Panc1 (cell line): ENCODE results near the gene ITGA2B. TPM values are rescaled to one million over a fixed set of nuclear protein-coding genes. Genes with fewer than 3 reads are reported as not detected.

Experiments used
- ATAC-seq: fragments of 200-7000 bp; cut with Tn5 transposase; 2 replicates; pipeline ENCODE4 v1.9.1; 2020; ENCODE audit warnings: mild to moderate bottlenecking, moderate library complexity
- BruUV-seq: library from RNA; stranded (reverse); fragments of 400-500 nt; replicated peaks from 2 replicates; lab custom pipeline; 2021; lab: Mats Ljungman, UMichigan
- CTCF ChIA-PET: fragments of 300-600 bp; sonication (Branson Sonifier 250); formaldehyde crosslinking; loops from one replicate; lab custom pipeline; 2022; ENCODE audit warnings: antibody characterized with exemption; lab: Charles Lee
- POLR2A ChIA-PET: fragments of 300-600 bp; sonication (Branson Sonifier 250); formaldehyde crosslinking; loops from one replicate; lab custom pipeline; 2022; ENCODE audit warnings: antibody characterized with exemption; lab: Charles Lee
- DNase-seq: peaks from one replicate; pipeline ENCODE4 v3.0.0-alpha.2; 2010; ENCODE audit warnings: low read depth, low spot score
- H3K27ac ChIP-seq: 2 replicates; pipeline ENCODE4 v1.5.1; 2011; ENCODE audit warnings: mild to moderate bottlenecking, low read length, inconsistent platforms
- H3K27me3 ChIP-seq: fragments of 200-500 bp; sonication (Bioruptor generic); 2 replicates; pipeline ENCODE4 v1.6.0; 2014; ENCODE audit warnings: low read length, inconsistent platforms; ENCODE audit not compliant: control insufficient read depth, insufficient read depth
- H3K36me3 ChIP-seq: fragments of 200-500 bp; sonication (Bioruptor generic); 2 replicates; pipeline ENCODE4 v1.5.1; 2014; ENCODE audit warnings: inconsistent platforms, mild to moderate bottlenecking, low read length, moderate library complexity; ENCODE audit not compliant: control insufficient read depth, insufficient read depth
- H3K4me1 ChIP-seq: 2 replicates; pipeline ENCODE4 v1.5.1; 2011; ENCODE audit warnings: inconsistent platforms, mild to moderate bottlenecking, low read length, moderate library complexity; ENCODE audit not compliant: control insufficient read depth, insufficient read depth
- H3K4me3 ChIP-seq, 2 experiments: 2 replicates each; pipeline ENCODE4 v1.5.1; 2011 to 2012; ENCODE audit warnings: low read depth in 2 of 2, low read length in 2 of 2, mild to moderate bottlenecking in 2 of 2, inconsistent platforms in 1 of 2, moderate library complexity in 1 of 2
- H3K9me3 ChIP-seq: fragments of 200-500 bp; sonication (Bioruptor generic); 2 replicates; pipeline ENCODE4 v1.5.1; 2014; ENCODE audit warnings: low read depth, mild to moderate bottlenecking, inconsistent platforms, low read length, moderate library complexity; ENCODE audit not compliant: control insufficient read depth, insufficient read depth
- POLR2AphosphoS5 ChIP-seq: IDR thresholded peaks from 2 replicates; pipeline ENCODE4 v1.6.1; 2012; ENCODE audit warnings: mild to moderate bottlenecking, low read depth, low read length, moderate library complexity
- SIN3A ChIP-seq: IDR thresholded peaks from 2 replicates; pipeline ENCODE4 v1.6.1; 2012; ENCODE audit warnings: low read depth, mild to moderate bottlenecking, low read length, moderate library complexity, borderline replicate concordance; ENCODE audit not compliant: insufficient read depth
- TCF7L2 ChIP-seq: IDR thresholded peaks from 2 replicates; pipeline ENCODE4 v1.6.1; 2011; ENCODE audit warnings: mild to moderate bottlenecking, low read depth, low read length, inconsistent platforms
- in situ Hi-C: cut with HindIII; loops from 2 replicates; pipeline ENCODE4 v1.10.0; 2016; ENCODE audit warnings: low sequenced_read_pairs, low pct_unique_long_range_greater_than_20kb
- intact Hi-C: fragments of 100-400 bp; cut with micrococcal nuclease; formaldehyde crosslinking; loops from one replicate; pipeline ENCODE4 v1.10.0; 2022; ENCODE audit not compliant: unreplicated experiment
- total RNA-seq: library from RNA; stranded (reverse); gene quantifications from one replicate; pipeline ENCODE4 v1.2.1, GENCODE V29; 2021; ENCODE audit not compliant: unreplicated experiment
- TF ChIP-seq, protein P1 (sequence below): fragments of 450-650 bp; IDR thresholded peaks from 2 replicates; pipeline ENCODE4 v1.5.1; 2017; ENCODE audit warnings: mild to moderate bottlenecking
- TF ChIP-seq, protein P2 (sequence below), 2 experiments: IDR thresholded peaks; 2 replicates each; pipeline ENCODE4 v1.6.1; 2011 to 2012; ENCODE audit warnings: low read depth in 2 of 2, control low read depth in 1 of 2, low read length in 1 of 2, mild to moderate bottlenecking in 1 of 2, moderate library complexity in 1 of 2; ENCODE audit not compliant: insufficient read depth in 1 of 2

ITGA2B gene
- total RNA-seq, 1 experiment from 2014 or later, result 2.4 TPM

DNA sequence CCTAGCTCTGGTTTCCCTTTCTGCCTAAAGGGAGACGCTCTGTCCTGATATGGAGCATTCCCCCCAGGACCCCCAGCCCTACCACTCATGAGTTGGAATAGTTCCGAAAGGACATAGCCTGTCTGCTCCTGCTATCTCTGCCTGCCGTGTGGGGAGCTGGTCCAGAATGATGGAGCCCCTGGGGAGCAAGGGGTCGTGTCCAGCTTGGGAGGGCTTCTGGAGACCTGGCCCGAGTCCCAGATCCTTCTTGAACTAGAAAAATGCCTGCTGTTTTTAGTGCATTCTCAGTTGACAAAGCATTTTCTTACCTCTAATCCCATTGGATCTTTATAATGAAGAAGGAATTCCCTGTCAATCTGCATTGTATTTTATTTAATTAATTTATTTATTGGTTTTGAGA, 53.5 kb downstream of the ITGA2B start:
- TF ChIP-seq, protein P1, sequence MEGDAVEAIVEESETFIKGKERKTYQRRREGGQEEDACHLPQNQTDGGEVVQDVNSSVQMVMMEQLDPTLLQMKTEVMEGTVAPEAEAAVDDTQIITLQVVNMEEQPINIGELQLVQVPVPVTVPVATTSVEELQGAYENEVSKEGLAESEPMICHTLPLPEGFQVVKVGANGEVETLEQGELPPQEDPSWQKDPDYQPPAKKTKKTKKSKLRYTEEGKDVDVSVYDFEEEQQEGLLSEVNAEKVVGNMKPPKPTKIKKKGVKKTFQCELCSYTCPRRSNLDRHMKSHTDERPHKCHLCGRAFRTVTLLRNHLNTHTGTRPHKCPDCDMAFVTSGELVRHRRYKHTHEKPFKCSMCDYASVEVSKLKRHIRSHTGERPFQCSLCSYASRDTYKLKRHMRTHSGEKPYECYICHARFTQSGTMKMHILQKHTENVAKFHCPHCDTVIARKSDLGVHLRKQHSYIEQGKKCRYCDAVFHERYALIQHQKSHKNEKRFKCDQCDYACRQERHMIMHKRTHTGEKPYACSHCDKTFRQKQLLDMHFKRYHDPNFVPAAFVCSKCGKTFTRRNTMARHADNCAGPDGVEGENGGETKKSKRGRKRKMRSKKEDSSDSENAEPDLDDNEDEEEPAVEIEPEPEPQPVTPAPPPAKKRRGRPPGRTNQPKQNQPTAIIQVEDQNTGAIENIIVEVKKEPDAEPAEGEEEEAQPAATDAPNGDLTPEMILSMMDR, result no peak
- TF ChIP-seq SIN3A (no peak), POLR2AphosphoS5 (no peak), TCF7L2 (no peak)
- TF ChIP-seq, protein P2, sequence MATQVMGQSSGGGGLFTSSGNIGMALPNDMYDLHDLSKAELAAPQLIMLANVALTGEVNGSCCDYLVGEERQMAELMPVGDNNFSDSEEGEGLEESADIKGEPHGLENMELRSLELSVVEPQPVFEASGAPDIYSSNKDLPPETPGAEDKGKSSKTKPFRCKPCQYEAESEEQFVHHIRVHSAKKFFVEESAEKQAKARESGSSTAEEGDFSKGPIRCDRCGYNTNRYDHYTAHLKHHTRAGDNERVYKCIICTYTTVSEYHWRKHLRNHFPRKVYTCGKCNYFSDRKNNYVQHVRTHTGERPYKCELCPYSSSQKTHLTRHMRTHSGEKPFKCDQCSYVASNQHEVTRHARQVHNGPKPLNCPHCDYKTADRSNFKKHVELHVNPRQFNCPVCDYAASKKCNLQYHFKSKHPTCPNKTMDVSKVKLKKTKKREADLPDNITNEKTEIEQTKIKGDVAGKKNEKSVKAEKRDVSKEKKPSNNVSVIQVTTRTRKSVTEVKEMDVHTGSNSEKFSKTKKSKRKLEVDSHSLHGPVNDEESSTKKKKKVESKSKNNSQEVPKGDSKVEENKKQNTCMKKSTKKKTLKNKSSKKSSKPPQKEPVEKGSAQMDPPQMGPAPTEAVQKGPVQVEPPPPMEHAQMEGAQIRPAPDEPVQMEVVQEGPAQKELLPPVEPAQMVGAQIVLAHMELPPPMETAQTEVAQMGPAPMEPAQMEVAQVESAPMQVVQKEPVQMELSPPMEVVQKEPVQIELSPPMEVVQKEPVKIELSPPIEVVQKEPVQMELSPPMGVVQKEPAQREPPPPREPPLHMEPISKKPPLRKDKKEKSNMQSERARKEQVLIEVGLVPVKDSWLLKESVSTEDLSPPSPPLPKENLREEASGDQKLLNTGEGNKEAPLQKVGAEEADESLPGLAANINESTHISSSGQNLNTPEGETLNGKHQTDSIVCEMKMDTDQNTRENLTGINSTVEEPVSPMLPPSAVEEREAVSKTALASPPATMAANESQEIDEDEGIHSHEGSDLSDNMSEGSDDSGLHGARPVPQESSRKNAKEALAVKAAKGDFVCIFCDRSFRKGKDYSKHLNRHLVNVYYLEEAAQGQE (IDR thresholded peaks at IDR 0.05; ENCODE audit: insufficient read depth in 1 of 2, low read depth in 2 of 2, low read length in 1 of 2), result no peak
- H3K36me3 ChIP-seq, result no peaks in the 10 kb centered on the region
- ChIA-PET POLR2A (interaction anchor here (0.6 kb wide), 1 partner anchor 11 kb away, joined by 6 read pairs; no protein-coding TSS in a partner anchor), CTCF (no interaction called here)
- H3K4me3 ChIP-seq, result no peak overlapping the region
- H3K27ac ChIP-seq, result no peak overlapping the region
- intact Hi-C loops, result no loop called here
- no peaks in the 10 kb centered on the region for H3K4me1 ChIP-seq
- ATAC-seq, result no peak
- H3K27me3 ChIP-seq, result no peaks in the 10 kb centered on the region
- in situ Hi-C loops, result no loop called here
- BruUV-seq, result no TSS peak
- no peak for DNase-seq
- H3K9me3 ChIP-seq, result no peaks in the 10 kb centered on the region

DNA sequence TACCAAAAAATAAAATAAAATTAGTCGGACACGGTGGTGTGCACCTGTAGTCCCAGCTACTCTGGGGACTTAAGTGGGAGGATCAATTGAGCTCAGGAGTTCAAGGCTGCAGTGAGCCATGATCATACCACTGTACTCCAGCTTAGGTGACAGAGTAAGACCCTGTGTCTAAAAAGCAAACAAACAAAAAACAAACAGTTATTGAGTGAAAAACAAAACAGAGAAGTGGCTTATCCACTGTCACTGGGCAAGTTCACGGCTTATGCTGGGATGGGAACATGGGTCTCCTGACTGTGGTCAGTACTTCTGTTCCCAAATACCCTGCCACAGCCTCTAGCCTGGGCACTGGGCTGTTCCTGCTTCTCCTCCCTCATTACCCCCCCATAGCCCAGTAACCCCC, 53.9 kb downstream of the ITGA2B start:
- Histone ChIP-seq H3K4me1 (no peaks in the 10 kb centered on the region), H3K27me3 (no peaks in the 10 kb centered on the region), H3K36me3 (no peaks in the 10 kb centered on the region), H3K9me3 (no peaks in the 10 kb centered on the region), H3K27ac (no peak overlapping the region), H3K4me3 (no peak overlapping the region)
- intact Hi-C loops, result no loop called here
- ChIA-PET POLR2A (interaction anchor here (0.6 kb wide), 1 partner anchor 11 kb away, joined by 6 read pairs; no protein-coding TSS in a partner anchor), CTCF (no interaction called here)
- in situ Hi-C loops, result no loop called here
- TF ChIP-seq, protein P1, result no peak
- TF ChIP-seq, protein P2 (IDR thresholded peaks at IDR 0.05; ENCODE audit: insufficient read depth in 1 of 2, low read depth in 2 of 2, low read length in 1 of 2), result no peak
- no peak for TF ChIP-seq POLR2AphosphoS5
- TF ChIP-seq SIN3A, result no peak
- TF ChIP-seq TCF7L2, result no peak
- no TSS peak for BruUV-seq
- ATAC-seq (no peak), DNase-seq (no peak)
